Measurements from ENCODE around the gene AOC1.

- TF ChIP-seq POLR2AphosphoS5 (IDR thresholded peaks at IDR 0.05; ENCODE audit: low read depth, low read length) (no peak), SIN3A (IDR thresholded peaks at IDR 0.05; ENCODE audit: borderline replicate concordance, insufficient read depth, low read length) (no peak), REST (IDR thresholded peaks at IDR 0.05; ENCODE audit: insufficient read depth in 1 of 2, low read depth in 2 of 2, low read length in 2 of 2) (no peak)
Measured at GRCh38 chr7:150874401-150875198, 22.3 kb downstream of the AOC1 start.
